ENCODE measurements around the gene SLC7A6. TPM values are rescaled to one million over a fixed set of nuclear protein-coding genes. Genes with fewer than 3 reads are reported as not detected.

The SLC7A6 gene
- polyA plus RNA-seq, 3 donors = 4.3 to 47.7 (median 5.5) TPM

DNA sequence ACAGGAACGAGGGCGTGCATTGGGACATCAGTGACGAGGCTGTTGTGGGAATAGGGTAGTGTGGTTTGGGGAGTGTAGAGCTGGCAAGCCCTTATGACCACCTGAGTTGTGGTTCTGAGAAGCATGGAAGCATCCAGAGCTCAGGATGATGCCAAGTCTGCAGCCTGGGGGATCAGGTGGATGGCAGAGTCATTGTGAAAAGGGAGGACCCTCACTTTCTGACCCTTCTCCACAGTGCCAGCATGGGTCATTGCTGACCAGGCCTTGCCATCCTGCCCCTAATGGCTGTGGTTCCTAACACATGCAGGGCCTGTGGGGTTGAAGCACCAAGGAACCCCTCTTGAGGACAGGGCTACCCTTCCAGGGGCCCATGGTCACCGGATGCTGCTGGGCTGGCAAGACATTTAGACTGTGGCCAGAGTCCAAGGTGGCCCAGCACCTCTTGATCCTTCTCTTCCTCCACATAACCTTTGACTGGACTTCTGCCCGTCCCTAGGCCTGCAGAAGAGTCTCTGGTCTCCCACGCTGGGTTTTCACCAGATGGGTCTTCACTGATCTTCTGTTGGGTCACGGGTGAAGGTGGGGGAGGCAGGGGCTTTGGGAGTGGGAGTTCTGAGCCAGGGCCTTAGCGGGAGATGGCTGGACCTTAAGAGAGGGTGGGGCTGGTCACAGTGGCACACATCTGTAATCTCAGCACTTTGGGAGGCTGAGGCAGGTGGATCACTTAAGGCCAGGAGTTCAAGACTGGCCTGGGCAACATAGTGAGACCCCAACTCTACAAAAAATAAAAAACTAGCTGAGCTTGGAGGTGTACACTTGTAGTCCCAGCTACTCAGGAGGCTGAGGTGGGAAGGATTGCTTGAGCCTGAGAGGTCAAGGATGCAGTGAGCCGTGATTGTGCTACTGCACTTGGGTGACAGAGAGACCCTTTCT lies 21.1 kb upstream of the SLC7A6 start:
- intact Hi-C loops (cut with micrococcal nuclease) = loop anchor here in 1 of 2 donors (10.0 kb wide), 1 partner anchor 158 kb away; the partner anchor contains the start of gene NFATC3

DNA sequence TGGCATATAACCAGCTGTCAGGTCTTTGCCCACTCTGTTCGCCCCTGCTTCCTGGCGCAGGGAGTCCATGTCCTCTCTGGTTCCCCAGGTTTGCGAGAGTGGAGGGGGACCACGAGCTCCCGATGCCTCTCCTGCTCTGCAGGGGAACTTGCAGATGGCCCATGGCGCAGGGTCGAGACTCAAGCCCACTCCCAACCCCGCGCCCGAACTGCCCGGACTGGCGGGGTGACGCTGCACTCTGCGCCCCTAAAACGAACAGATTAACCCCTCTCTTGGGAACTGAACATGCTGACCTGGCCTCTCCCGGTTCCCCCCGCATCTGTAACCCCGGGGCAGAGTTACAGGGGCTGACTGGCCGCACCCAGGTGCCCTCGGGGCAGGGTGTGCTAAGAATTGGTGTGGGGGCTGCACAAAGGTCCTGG lies 19.8 kb upstream of the SLC7A6 start:
- Mint-ChIP-seq H3K4me3 (peak overlapping the region; percentile 97 to 98), H3K36me3 (peaks cover 6 to 20% of the 10 kb centered on the region in 2 donors), H3K9me3 (peaks cover 0 to under 1% (median 0%) of the 10 kb centered on the region in 7 donors), H3K4me1 (peaks cover 51% of the 10 kb centered on the region), H3K27ac (peak overlapping the region in 5 of 7 donors; percentile 64 to 91 (median 87)), H3K27me3 (ENCODE audit: low read depth in 3 of 3) (peaks cover 0 to 5% (median 1%) of the 10 kb centered on the region in 3 donors)
- H3K36me3 ChIP-seq (replicated peaks in 1 of 2; ENCODE audit: control insufficient read depth in 1 of 2, insufficient read depth in 2 of 2, low read length in 2 of 2) = peaks cover 6 to 10% of the 10 kb centered on the region in 2 donors
- no peaks in the 10 kb centered on the region for H3K9me3 ChIP-seq (replicated peaks in 1 of 2; ENCODE audit: control insufficient read depth in 1 of 2, insufficient read depth in 1 of 2, low read length in 2 of 2)
- H4K20me1 ChIP-seq (ENCODE audit: insufficient read depth, low read length) = peaks cover 4% of the 10 kb centered on the region
- H3K4me1 ChIP-seq (ENCODE audit: control insufficient read depth in 1 of 2, insufficient read depth in 2 of 2, low read length in 2 of 2) = peaks cover 43 to 53% of the 10 kb centered on the region in 2 donors
- peak overlapping the region; percentile 80 for H2AFZ ChIP-seq (ENCODE audit: insufficient read depth, low read depth, low read length, poor library complexity, severe bottlenecking)
- intact Hi-C loops (cut with micrococcal nuclease) = loop anchor here in 1 of 2 donors (10.0 kb wide), 1 partner anchor 160 kb away; the partner anchor contains the start of gene NFATC3
- TF ChIP-seq, protein P1, sequence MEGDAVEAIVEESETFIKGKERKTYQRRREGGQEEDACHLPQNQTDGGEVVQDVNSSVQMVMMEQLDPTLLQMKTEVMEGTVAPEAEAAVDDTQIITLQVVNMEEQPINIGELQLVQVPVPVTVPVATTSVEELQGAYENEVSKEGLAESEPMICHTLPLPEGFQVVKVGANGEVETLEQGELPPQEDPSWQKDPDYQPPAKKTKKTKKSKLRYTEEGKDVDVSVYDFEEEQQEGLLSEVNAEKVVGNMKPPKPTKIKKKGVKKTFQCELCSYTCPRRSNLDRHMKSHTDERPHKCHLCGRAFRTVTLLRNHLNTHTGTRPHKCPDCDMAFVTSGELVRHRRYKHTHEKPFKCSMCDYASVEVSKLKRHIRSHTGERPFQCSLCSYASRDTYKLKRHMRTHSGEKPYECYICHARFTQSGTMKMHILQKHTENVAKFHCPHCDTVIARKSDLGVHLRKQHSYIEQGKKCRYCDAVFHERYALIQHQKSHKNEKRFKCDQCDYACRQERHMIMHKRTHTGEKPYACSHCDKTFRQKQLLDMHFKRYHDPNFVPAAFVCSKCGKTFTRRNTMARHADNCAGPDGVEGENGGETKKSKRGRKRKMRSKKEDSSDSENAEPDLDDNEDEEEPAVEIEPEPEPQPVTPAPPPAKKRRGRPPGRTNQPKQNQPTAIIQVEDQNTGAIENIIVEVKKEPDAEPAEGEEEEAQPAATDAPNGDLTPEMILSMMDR (IDR thresholded peaks at IDR 0.05) = no peak
- H3K4me2 ChIP-seq (replicated peaks; ENCODE audit: extremely low read depth, low read length, poor library complexity, severe bottlenecking) = peak overlapping the region; percentile 91
- 9% methylated on average over 19 of the region's 20 CpGs for WGBS (ENCODE audit: insufficient coverage)
- no peak for DNase-seq
- peak overlapping the region; percentile 76 for H3K9ac ChIP-seq (ENCODE audit: insufficient read depth, low read length, poor library complexity, severe bottlenecking)
- H3K79me2 ChIP-seq (ENCODE audit: insufficient read depth, low read length) = peaks cover 41% of the 10 kb centered on the region
- H3K27ac ChIP-seq (ENCODE audit: low read depth in 1 of 2, low read length in 2 of 2) = peak overlapping the region in 1 of 2 donors; percentile 86
- H3K4me3 ChIP-seq (replicated peaks in 1 of 3; ENCODE audit: low read depth in 2 of 3, low read length in 3 of 3) = peak overlapping the region; percentile 69 to 89 (median 86)
- H3K27me3 ChIP-seq (ENCODE audit: control insufficient read depth in 2 of 2, insufficient read depth in 2 of 2, low read length in 2 of 2) = no peaks in the 10 kb centered on the region

More for the DNA sequence above, 21.1 kb upstream of the SLC7A6 start:
- peak overlapping the region in 1 of 7 donors; percentile 2 for H3K27ac Mint-ChIP-seq
- H3K36me3 Mint-ChIP-seq = peaks cover 0 to 8% of the 10 kb centered on the region in 2 donors
- H3K4me2 ChIP-seq (replicated peaks; ENCODE audit: extremely low read depth, low read length, poor library complexity, severe bottlenecking) = no peak overlapping the region
- H3K9me3 Mint-ChIP-seq = peaks cover 0 to 3% (median 0%) of the 10 kb centered on the region in 7 donors
- H3K79me2 ChIP-seq (ENCODE audit: insufficient read depth, low read length) = peaks cover 34% of the 10 kb centered on the region
- 58% methylated on average over 5 of the region's 9 CpGs for WGBS (ENCODE audit: insufficient coverage)
- TF ChIP-seq, protein P1 (IDR thresholded peaks at IDR 0.05) = no peak
- no peaks in the 10 kb centered on the region for H3K9me3 ChIP-seq (replicated peaks in 1 of 2; ENCODE audit: control insufficient read depth in 1 of 2, insufficient read depth in 1 of 2, low read length in 2 of 2)
- H3K4me3 ChIP-seq (replicated peaks in 1 of 3; ENCODE audit: low read depth in 2 of 3, low read length in 3 of 3) = no peak overlapping the region
- H3K27me3 Mint-ChIP-seq (ENCODE audit: low read depth in 3 of 3) = peaks cover 3 to 8% (median 4%) of the 10 kb centered on the region in 3 donors
- peaks cover 43 to 49% of the 10 kb centered on the region in 2 donors for H3K4me1 ChIP-seq (ENCODE audit: control insufficient read depth in 1 of 2, insufficient read depth in 2 of 2, low read length in 2 of 2)
- H3K9ac ChIP-seq (ENCODE audit: insufficient read depth, low read length, poor library complexity, severe bottlenecking) = no peak overlapping the region
- H3K27me3 ChIP-seq (ENCODE audit: control insufficient read depth in 2 of 2, insufficient read depth in 2 of 2, low read length in 2 of 2) = no peaks in the 10 kb centered on the region
- no peak for DNase-seq
- H2AFZ ChIP-seq (ENCODE audit: insufficient read depth, low read depth, low read length, poor library complexity, severe bottlenecking) = no peak overlapping the region
- H3K27ac ChIP-seq (ENCODE audit: low read depth in 1 of 2, low read length in 2 of 2) = no peak overlapping the region
- H3K36me3 ChIP-seq (replicated peaks in 1 of 2; ENCODE audit: control insufficient read depth in 1 of 2, insufficient read depth in 2 of 2, low read length in 2 of 2) = no peaks in the 10 kb centered on the region
- peaks cover 41% of the 10 kb centered on the region for H3K4me1 Mint-ChIP-seq
- no peak overlapping the region for H3K4me3 Mint-ChIP-seq
- H4K20me1 ChIP-seq (ENCODE audit: insufficient read depth, low read length) = peaks cover 4% of the 10 kb centered on the region
